GM12891 (cell line): ENCODE measurements around the gene TMPRSS4.

Experiments used
- POLR2A ChIP-seq: IDR thresholded peaks from 2 replicates; pipeline ENCODE4 v1.6.1; 2011; ENCODE audit warnings: low read depth, low read length, control low read depth
- POLR2AphosphoS5 ChIP-seq: IDR thresholded peaks from 2 replicates; pipeline ENCODE4 v1.6.1; 2011; ENCODE audit warnings: low read depth, low read length, control low read depth

DNA sequence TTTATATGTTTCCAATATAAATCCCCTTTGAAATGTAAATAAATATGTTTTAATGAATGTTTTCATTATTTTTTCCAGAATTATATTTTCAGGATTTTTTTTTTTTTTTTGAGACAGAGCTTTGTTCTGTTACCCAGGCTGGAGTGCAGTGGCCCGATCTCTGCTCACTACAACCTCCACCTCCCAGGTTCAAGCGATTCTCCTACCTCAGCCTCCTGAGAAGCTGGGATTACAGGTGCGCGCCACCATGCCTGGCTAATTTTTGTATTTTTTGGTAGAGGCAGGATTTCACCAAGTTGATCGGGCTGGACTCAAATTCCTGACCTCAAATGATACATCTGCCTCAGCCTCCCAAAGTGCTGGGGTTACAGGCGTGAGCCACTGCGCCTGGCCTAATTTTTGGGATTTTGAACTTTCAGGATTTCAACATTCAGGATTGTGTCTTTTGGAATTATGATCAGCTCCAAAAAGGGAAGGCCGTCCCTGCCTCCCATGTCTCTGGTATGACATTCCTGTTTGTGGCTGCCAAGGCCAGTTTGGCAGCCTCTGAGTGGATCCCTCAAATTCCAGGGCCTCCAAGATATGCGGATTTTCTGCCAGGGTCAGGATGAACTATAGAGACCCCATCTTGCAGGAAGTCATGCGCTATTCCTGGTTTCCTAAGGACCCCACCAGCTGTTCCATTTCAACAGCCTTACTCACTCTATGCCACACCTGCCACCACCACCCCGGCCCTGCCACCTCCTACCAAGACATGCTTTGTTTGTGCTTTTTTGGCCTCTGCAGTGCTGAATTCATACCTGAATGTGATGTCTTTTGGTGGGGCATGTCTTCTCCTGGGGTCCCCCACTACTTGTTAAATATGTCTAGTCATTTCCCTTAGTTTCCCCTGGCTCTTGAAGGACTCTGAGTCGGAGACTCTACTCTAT is 21.9 kb upstream of the TMPRSS4 start:
- TF ChIP-seq POLR2AphosphoS5 = no peak
- no peak for TF ChIP-seq POLR2A
